Tibial nerve (tissue), 4 donors: ENCODE results near the gene ORMDL2.

Source experiments
- CTCF ChIP-seq, 5 experiments: fragments of 200-600 bp in 3 of 5; fragments of 450-650 bp in 2 of 5; sonication (generic) in 3 of 5; IDR thresholded peaks; one replicate each; pipeline ENCODE4 v1.5.1; 2016 to 2019; ENCODE audit warnings: antibody characterized with exemption in 5 of 5, mild to moderate bottlenecking in 3 of 5, moderate library complexity in 2 of 5
- EP300 ChIP-seq, 2 donors: sonication (generic); formaldehyde crosslinking; IDR thresholded peaks; one replicate each; pipeline ENCODE4 v1.6.1; 2017; ENCODE audit warnings: antibody characterized with exemption in 2 of 2, mild to moderate bottlenecking in 1 of 2
- POLR2A ChIP-seq, 2 donors: fragments of 450-650 bp; IDR thresholded peaks; one replicate each; pipeline ENCODE4 v1.6.1; 2017; ENCODE audit warnings: antibody characterized with exemption in 2 of 2, mild to moderate bottlenecking in 2 of 2, moderate library complexity in 2 of 2

DNA sequence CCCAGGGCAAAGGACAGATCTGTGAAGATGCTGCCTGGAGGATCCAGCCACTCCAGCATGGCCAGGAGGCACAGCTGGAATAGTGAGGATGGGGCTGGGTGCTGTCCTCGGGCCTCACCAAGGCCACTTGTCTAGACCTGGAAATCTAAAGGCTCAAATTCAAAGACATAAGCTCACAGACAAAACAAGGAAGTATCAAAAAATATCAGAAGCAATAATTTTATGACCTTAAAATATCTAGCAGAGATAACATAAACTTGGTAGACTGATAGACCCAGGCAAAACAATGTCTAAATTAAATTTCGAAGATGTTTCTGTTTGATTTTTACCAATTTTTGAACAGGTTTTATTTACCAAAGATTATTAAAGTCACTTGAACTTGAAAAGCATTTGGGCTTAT, 47.5 kb downstream of the ORMDL2 start:
- no peak for TF ChIP-seq POLR2A (IDR thresholded peaks at IDR 0.05)
- TF ChIP-seq CTCF (IDR thresholded peaks at IDR 0.05) = no peak
- no peak for TF ChIP-seq EP300 (IDR thresholded peaks at IDR 0.05)
